Measurements from ENCODE around the gene KAT2B. TPM values are rescaled to one million over a fixed set of nuclear protein-coding genes. Genes with fewer than 3 reads are reported as not detected.

Gene KAT2B
- total RNA-seq, 1 experiment from 2014 or later = 3.7 TPM

- TF ChIP-seq ELF1 (IDR thresholded peaks at IDR 0.05; ENCODE audit: borderline replicate concordance, low read depth) = no peak
Measured at GRCh38 chr3:20100151-20100550, 59.9 kb downstream of the KAT2B start (continued).

GRCh38 chr3:20101041-20101440 is 60.8 kb downstream of the KAT2B start:
- Histone ChIP-seq H3K4me1 (ENCODE audit: control insufficient read depth in 1 of 2, insufficient read depth in 2 of 2, low read length in 2 of 2) (no peaks in the 10 kb centered on the region), H3K9ac (ENCODE audit: low read length) (no peak overlapping the region), H3K79me2 (ENCODE audit: insufficient read depth, low read length) (no peaks in the 10 kb centered on the region), H3K9me3 (ENCODE audit: control insufficient read depth in 1 of 2, insufficient read depth in 1 of 2, low read depth in 1 of 2, low read length in 2 of 2) (no peaks in the 10 kb centered on the region), H2AFZ (ENCODE audit: low read depth, low read length, poor library complexity, severe bottlenecking) (no peak overlapping the region), H3K36me3 (ENCODE audit: control insufficient read depth in 1 of 2, insufficient read depth in 2 of 2, low read length in 2 of 2) (no peaks in the 10 kb centered on the region), H3K9me2 (ENCODE audit: insufficient read depth) (no peaks in the 10 kb centered on the region), H3K27me3 (ENCODE audit: insufficient read depth, low read length) (no peaks in the 10 kb centered on the region), H3K27ac (ENCODE audit: low read depth, low read length) (no peak overlapping the region), H3K4me2 (ENCODE audit: low read length) (no peak overlapping the region), H4K20me1 (ENCODE audit: insufficient read depth) (no peaks in the 10 kb centered on the region), H3K4me3 (replicated peaks in 1 of 2; ENCODE audit: low read depth in 1 of 2, low read length in 2 of 2) (no peak overlapping the region)
- intact Hi-C loops (cut with micrococcal nuclease) = no loop called here
- DNase-seq (ENCODE audit: low read depth, low spot score) = no peak
- POLR2A ChIA-PET = no interaction called here
- ATAC-seq = no peak
- TF ChIP-seq POLR2A (IDR thresholded peaks at IDR 0.05; ENCODE audit: borderline replicate concordance, extremely low read depth, insufficient read depth, insufficient read length) (no peak), CTCF (IDR thresholded peaks at IDR 0.05 in 2 of 3, conservative IDR thresholded peaks at IDR 0.05 in 1 of 3; ENCODE audit: borderline replicate concordance in 1 of 3, insufficient read depth in 1 of 3, low read depth in 2 of 3, low read length in 2 of 3) (no peak), TCF7L2 (IDR thresholded peaks at IDR 0.05; ENCODE audit: borderline replicate concordance, extremely low read depth, insufficient read depth, insufficient read length) (no peak), JUND (IDR thresholded peaks at IDR 0.05) (no peak), ZBTB33 (IDR thresholded peaks at IDR 0.05; ENCODE audit: extremely low read depth, insufficient replicate concordance, low read length) (no peak), RAD21 (IDR thresholded peaks at IDR 0.05; ENCODE audit: low read depth) (no peak), YY1 (IDR thresholded peaks at IDR 0.05; ENCODE audit: extremely low read depth, insufficient replicate concordance, low read depth, low read length) (no peak), EZH2 (IDR thresholded peaks at IDR 0.05) (no peak), FOSL1 (IDR thresholded peaks at IDR 0.05; ENCODE audit: low read depth) (no peak), ATF3 (IDR thresholded peaks at IDR 0.05) (no peak)
- RAD21 ChIA-PET (ENCODE audit: low non-redundant PET in 1 of 2, low total read pairs in 2 of 2, uncharacterized antibody in 2 of 2, unreplicated experiment in 2 of 2) = no interaction called here
- no TSS peak for BruUV-seq (replicated peaks)
- CTCF ChIA-PET = no interaction called here
